ENCODE measurements around the gene TRIM4.

- TF ChIP-seq CTCF (IDR thresholded peaks at IDR 0.05; ENCODE audit: insufficient read depth, low read length) (no peak), POLR2AphosphoS5 (IDR thresholded peaks at IDR 0.05; ENCODE audit: low read depth) (no peak), GABPA (IDR thresholded peaks at IDR 0.05; ENCODE audit: low read depth) (no peak), SPI1 (IDR thresholded peaks at IDR 0.05; ENCODE audit: borderline replicate concordance, low read depth) (no peak)
- TF ChIP-seq, protein P1, sequence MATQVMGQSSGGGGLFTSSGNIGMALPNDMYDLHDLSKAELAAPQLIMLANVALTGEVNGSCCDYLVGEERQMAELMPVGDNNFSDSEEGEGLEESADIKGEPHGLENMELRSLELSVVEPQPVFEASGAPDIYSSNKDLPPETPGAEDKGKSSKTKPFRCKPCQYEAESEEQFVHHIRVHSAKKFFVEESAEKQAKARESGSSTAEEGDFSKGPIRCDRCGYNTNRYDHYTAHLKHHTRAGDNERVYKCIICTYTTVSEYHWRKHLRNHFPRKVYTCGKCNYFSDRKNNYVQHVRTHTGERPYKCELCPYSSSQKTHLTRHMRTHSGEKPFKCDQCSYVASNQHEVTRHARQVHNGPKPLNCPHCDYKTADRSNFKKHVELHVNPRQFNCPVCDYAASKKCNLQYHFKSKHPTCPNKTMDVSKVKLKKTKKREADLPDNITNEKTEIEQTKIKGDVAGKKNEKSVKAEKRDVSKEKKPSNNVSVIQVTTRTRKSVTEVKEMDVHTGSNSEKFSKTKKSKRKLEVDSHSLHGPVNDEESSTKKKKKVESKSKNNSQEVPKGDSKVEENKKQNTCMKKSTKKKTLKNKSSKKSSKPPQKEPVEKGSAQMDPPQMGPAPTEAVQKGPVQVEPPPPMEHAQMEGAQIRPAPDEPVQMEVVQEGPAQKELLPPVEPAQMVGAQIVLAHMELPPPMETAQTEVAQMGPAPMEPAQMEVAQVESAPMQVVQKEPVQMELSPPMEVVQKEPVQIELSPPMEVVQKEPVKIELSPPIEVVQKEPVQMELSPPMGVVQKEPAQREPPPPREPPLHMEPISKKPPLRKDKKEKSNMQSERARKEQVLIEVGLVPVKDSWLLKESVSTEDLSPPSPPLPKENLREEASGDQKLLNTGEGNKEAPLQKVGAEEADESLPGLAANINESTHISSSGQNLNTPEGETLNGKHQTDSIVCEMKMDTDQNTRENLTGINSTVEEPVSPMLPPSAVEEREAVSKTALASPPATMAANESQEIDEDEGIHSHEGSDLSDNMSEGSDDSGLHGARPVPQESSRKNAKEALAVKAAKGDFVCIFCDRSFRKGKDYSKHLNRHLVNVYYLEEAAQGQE (IDR thresholded peaks at IDR 0.05; ENCODE audit: insufficient replicate concordance, low read depth): no peak
Measured at GRCh38 chr7:99949645-99950228, 30.4 kb upstream of the TRIM4 start.

Data from HL-60 (cell line).